ENCODE measurements around the gene EXOSC7.
A peak's percentile ranks its signal among the peaks of the same experiment; 100 is the strongest.
"Not testable (repeated sequence)": the region's sequence is repeated elsewhere in the genome, so short reads cannot be mapped to it uniquely, and the experiment has no call there.

EXOSC7 gene

DNA sequence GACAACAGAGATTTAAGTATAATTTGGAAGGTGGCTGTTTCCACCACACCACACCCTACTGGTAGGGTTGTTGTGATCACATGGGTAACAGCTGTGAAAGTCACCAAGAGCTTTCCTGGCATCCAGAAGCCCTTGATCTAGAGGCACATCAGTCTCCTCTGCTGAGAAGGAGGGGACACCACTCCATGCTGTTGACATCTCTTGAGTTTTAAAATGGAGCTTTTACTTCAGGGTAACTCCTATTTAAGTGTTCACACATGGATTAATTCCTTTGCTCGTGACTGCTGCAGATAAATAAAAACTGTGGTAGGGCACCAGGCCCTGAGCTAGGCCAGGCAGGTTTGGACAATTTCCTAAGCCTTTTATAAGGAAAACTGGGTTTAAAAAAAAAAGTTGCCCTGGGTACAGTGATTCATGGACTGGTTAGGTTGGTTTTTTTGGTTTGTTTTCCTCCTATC is 7.5 kb downstream of the EXOSC7 start:
- H3K4me3 ChIP-seq (ENCODE audit: low read depth, low read length), result no peak overlapping the region
- no peak for TF ChIP-seq CTCF (IDR thresholded peaks at IDR 0.05; ENCODE audit: low read depth, low read length, missing control alignments)
- no peak for DNase-seq (ENCODE audit: low read depth)

DNA sequence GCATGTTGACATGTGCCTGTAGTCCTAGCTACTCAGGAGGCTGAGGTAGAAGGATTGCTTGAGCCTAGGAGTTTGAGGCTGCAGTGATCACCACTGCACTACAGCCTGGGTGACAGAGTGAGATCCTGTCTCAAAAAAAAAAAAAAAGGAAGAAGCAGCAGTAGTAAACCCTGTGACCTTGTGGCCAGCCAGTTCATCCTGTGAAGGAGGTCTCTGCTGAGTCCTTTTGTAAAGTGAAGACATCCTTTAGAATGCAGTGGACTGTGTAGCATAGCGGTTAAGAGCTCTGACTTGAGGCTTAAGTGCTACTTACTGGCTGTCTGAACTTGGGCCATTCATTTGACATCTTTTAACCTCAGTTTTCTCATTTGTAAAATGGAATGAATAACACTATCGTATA is 8.3 kb downstream of the EXOSC7 start:
- no peak for TF ChIP-seq CTCF (IDR thresholded peaks at IDR 0.05; ENCODE audit: low read depth, low read length, missing control alignments)
- no peak overlapping the region for H3K4me3 ChIP-seq (ENCODE audit: low read depth, low read length)
- DNase-seq (ENCODE audit: low read depth), result no peak

- H3K4me3 ChIP-seq (ENCODE audit: low read depth, low read length); DNase-seq (ENCODE audit: low read depth): not testable (repeated sequence)
These were observed 10.3 kb downstream of the EXOSC7 start for GRCh38 chr3:44986330-44986729.

DNA sequence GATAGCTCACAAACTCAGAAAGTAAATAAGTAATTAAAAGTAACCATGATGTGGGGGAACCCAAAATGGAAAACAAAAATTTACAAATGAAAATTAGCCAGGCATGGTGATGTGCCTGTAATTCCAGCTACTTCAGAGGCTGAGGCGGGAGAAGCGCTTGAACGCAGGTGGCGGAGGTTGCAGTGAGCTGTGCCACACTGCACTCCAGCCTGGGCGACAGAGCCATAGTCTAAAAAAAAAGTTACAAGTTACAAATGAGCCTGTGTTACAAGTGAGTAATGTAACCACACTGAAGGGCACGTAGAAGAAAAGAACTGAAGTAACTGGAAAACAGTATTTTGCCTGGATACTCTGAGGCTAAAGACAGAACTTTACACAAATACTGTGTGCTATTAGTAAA is 11.3 kb downstream of the EXOSC7 start:
- DNase-seq (ENCODE audit: low read depth), result no peak
- TF ChIP-seq CTCF (IDR thresholded peaks at IDR 0.05; ENCODE audit: low read depth, low read length, missing control alignments), result no peak
- no peak overlapping the region for H3K4me3 ChIP-seq (ENCODE audit: low read depth, low read length)

- no peak for DNase-seq (ENCODE audit: low read depth)
- peak; percentile 49 for TF ChIP-seq CTCF (IDR thresholded peaks at IDR 0.05; ENCODE audit: low read depth, low read length, missing control alignments)
These were observed 12.0 kb downstream of the EXOSC7 start for GRCh38 chr3:44988073-44988472.

GRCh38 chr3:44989141-44989540 is 13.1 kb downstream of the EXOSC7 start:
- no peak for TF ChIP-seq CTCF (IDR thresholded peaks at IDR 0.05; ENCODE audit: low read depth, low read length, missing control alignments)
- no peak for DNase-seq (ENCODE audit: low read depth)
- H3K4me3 ChIP-seq (ENCODE audit: low read depth, low read length), result no peak overlapping the region

More at GRCh38 chr3:44988073-44988472, 12.0 kb downstream of the EXOSC7 start:
- no peak overlapping the region for H3K4me3 ChIP-seq (ENCODE audit: low read depth, low read length)

- H3K4me3 ChIP-seq (ENCODE audit: low read depth, low read length), result no peak overlapping the region
- no peak for TF ChIP-seq CTCF (IDR thresholded peaks at IDR 0.05; ENCODE audit: low read depth, low read length, missing control alignments)
- no peak for DNase-seq (ENCODE audit: low read depth)
These were observed 13.8 kb downstream of the EXOSC7 start for GRCh38 chr3:44989636-44990373.

Measured in GM12864 (cell line).